SK-N-MC (cell line): ENCODE data around the gene NPR2.

Experiments
- FOXP2 ChIP-seq: optimal IDR thresholded peaks from 2 replicates; pipeline ENCODE3; 2011; ENCODE audit warnings: mild to moderate bottlenecking, moderate library complexity; ENCODE audit not compliant: insufficient read depth; ENCODE audit errors: extremely low read length, control extremely low read depth
- POLR2AphosphoS5 ChIP-seq: IDR thresholded peaks from 2 replicates; pipeline ENCODE4 v1.6.1; 2012; ENCODE audit warnings: mild to moderate bottlenecking, low read depth, low read length, borderline replicate concordance

DNA sequence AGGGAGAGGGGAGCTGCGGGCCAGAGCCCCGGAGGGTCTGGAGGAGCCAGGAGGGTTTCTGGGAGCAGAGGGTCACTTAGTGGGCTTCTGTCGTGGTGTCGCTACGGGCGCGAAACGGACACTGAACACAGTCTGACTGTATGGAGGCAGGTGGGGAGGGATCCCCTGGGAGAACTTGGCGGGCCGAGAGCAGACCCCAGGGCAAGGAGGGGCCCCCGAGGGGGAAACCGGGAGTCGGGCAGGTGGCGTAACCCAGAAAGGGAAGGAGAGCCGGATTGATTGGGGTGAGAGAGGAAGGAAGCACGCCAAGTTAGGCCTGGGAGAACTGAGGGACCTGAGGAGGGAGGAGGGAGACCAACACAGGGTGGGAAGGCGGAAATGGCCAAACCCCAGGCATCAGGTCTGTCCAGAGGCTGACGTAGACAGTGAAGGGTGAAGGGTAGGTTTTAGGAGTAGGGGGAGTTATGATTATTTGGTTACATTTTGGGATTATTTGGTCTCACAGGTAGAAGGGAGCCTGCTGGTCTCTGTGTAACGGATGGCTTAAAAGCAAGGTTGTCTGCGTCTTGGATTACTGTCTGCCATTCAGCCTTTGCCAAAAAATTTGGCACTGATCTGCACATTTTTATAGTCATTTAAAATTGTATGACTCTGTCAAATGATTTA is 34.0 kb upstream of the NPR2 start:
- TF ChIP-seq FOXP2 (no peak), POLR2AphosphoS5 (no peak; the same call in 1 of the 2 replicates)
